ENCODE measurements around the gene ADRA2B. TPM values are rescaled to one million over a fixed set of nuclear protein-coding genes. Genes with fewer than 3 reads are reported as not detected.

ADRA2B gene
- polyA plus RNA-seq, 2 of the 4 experiments (the other 2 are of a cell fraction) = 0.03 to 0.05 TPM

- TF ChIP-seq NFE2L2 (conservative IDR thresholded peaks at IDR 0.05; ENCODE audit: low read length) (no peak), ZSCAN20 (CRISPR knock-in tag; IDR thresholded peaks at IDR 0.05) (no peak), EHF (CRISPR knock-in tag; IDR thresholded peaks at IDR 0.05) (no peak), TP53 (CRISPR knock-in tag; IDR thresholded peaks at IDR 0.05) (no peak), JUNB (IDR thresholded peaks at IDR 0.05) (no peak), ZNF302 (CRISPR knock-in tag; IDR thresholded peaks at IDR 0.05) (no peak), BCL3 (IDR thresholded peaks at IDR 0.05) (no peak)
- TF ChIP-seq, protein P1, sequence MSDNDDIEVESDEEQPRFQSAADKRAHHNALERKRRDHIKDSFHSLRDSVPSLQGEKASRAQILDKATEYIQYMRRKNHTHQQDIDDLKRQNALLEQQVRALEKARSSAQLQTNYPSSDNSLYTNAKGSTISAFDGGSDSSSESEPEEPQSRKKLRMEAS (IDR thresholded peaks at IDR 0.05) = no peak
- Histone ChIP-seq H3K4me3 (no peak overlapping the region), H3K4me2 (no peak overlapping the region), H3K4me1 (peaks cover 4% of the 10 kb centered on the region; the same call in 2 of the 3 replicates), H3K27ac (no peak overlapping the region), H3K9me3 (no peaks in the 10 kb centered on the region)
- DNase-seq (ENCODE audit: low read depth in 1 of 2, low spot score in 1 of 2) (no peak), ATAC-seq (no peak), FAIRE-seq (no peak)
- WGBS (ENCODE audit: missing lambda C conversion rate) = 40% methylated on average over 11 of the region's 11 CpGs
- POLR2A ChIA-PET = no interaction called here
- CTCF ChIA-PET = interaction anchor here (0.8 to 1.6 kb wide), 2 partner anchors 54 to 98 kb away, joined by 3 to 5 read pairs; no protein-coding TSS in a partner anchor
Measured at GRCh38 chr2:96120091-96120720, 3.8 kb upstream of the ADRA2B start.

GRCh38 chr2:96119389-96119751 is 3.0 kb upstream of the ADRA2B start:
- TF ChIP-seq MAZ (IDR thresholded peaks at IDR 0.05; ENCODE audit: borderline replicate concordance, low read depth, low read length) (no peak), RARB (CRISPR knock-in tag; IDR thresholded peaks at IDR 0.05) (no peak), HOXB5 (CRISPR knock-in tag; IDR thresholded peaks at IDR 0.05) (no peak), HOXA7 (CRISPR knock-in tag; IDR thresholded peaks at IDR 0.05) (no peak), PHF8 (IDR thresholded peaks at IDR 0.05; ENCODE audit: borderline replicate concordance, low read depth) (no peak), EP300 (IDR thresholded peaks at IDR 0.05) (no peak), FOXS1 (CRISPR knock-in tag; IDR thresholded peaks at IDR 0.05) (no peak), JUN (IDR thresholded peaks at IDR 0.05) (no peak), FOSL2 (IDR thresholded peaks at IDR 0.05) (no peak), FOSL2 (CRISPR knock-in tag; IDR thresholded peaks at IDR 0.05) (no peak), MAFK (IDR thresholded peaks at IDR 0.05; ENCODE audit: partially characterized antibody) (no peak), PBX3 (IDR thresholded peaks at IDR 0.05) (no peak), RNF2 (IDR thresholded peaks at IDR 0.05; ENCODE audit: borderline replicate concordance, low read depth) (no peak), MYC (IDR thresholded peaks at IDR 0.05; ENCODE audit: borderline replicate concordance, low read length) (no peak), ESRRA (IDR thresholded peaks at IDR 0.05; ENCODE audit: borderline replicate concordance, low read length) (no peak), CHD4 (IDR thresholded peaks at IDR 0.05; ENCODE audit: borderline replicate concordance) (no peak), SMC3 (IDR thresholded peaks at IDR 0.05) (no peak), HDAC2 (IDR thresholded peaks at IDR 0.05) (no peak)
- TF ChIP-seq, protein P2, sequence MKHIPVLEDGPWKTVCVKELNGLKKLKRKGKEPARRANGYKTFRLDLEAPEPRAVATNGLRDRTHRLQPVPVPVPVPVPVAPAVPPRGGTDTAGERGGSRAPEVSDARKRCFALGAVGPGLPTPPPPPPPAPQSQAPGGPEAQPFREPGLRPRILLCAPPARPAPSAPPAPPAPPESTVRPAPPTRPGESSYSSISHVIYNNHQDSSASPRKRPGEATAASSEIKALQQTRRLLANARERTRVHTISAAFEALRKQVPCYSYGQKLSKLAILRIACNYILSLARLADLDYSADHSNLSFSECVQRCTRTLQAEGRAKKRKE (CRISPR knock-in tag; IDR thresholded peaks at IDR 0.05; ENCODE audit: low read depth) = no peak
- TF ChIP-seq, protein P3, sequence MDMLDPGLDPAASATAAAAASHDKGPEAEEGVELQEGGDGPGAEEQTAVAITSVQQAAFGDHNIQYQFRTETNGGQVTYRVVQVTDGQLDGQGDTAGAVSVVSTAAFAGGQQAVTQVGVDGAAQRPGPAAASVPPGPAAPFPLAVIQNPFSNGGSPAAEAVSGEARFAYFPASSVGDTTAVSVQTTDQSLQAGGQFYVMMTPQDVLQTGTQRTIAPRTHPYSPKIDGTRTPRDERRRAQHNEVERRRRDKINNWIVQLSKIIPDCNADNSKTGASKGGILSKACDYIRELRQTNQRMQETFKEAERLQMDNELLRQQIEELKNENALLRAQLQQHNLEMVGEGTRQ (IDR thresholded peaks at IDR 0.05) = no peak
- Histone ChIP-seq H3K27ac (no peak overlapping the region), H3K9me3 (no peaks in the 10 kb centered on the region), H3K4me2 (no peak overlapping the region), H3K4me1 (peaks cover 4% of the 10 kb centered on the region; the same call in 2 of the 3 replicates), H3K4me3 (no peak overlapping the region)
- 76% methylated on average over 5 of the region's 5 CpGs for WGBS (ENCODE audit: missing lambda C conversion rate)
- DNase-seq (ENCODE audit: low read depth in 1 of 2, low spot score in 1 of 2) = no peak
- no peak for FAIRE-seq
- POLR2A ChIA-PET = interaction anchor here (0.6 kb wide), 1 partner anchor 201 kb away, joined by 5 read pairs; no protein-coding TSS in a partner anchor
- CTCF ChIA-PET = interaction anchor here (1.6 to 9.6 kb wide), 5 partner anchors 18 to 127 kb away, joined by 5 to 126 read pairs (median 27); partner anchors contain the start of genes ANKRD36C and ASTL
- ATAC-seq = no peak
